ENCODE results near the gene UGT1A4.

Gene UGT1A4

GRCh38 chr2:233764761-233765160, 46.2 kb downstream of the UGT1A4 start:
- TF ChIP-seq TCF12 (IDR thresholded peaks at IDR 0.05; ENCODE audit: low read depth) (no peak), CREB1 (IDR thresholded peaks at IDR 0.05; ENCODE audit: low read depth) (no peak), RAD21 (IDR thresholded peaks at IDR 0.05; ENCODE audit: low read depth) (no peak)

GRCh38 chr2:233766416-233766815, 47.9 kb downstream of the UGT1A4 start:
- no peak for TF ChIP-seq CREB1 (IDR thresholded peaks at IDR 0.05; ENCODE audit: low read depth)
- no peak for TF ChIP-seq MAX (IDR thresholded peaks at IDR 0.05)
- TF ChIP-seq TAF1 (IDR thresholded peaks at IDR 0.05; ENCODE audit: low read depth) = no peak
- no peak for TF ChIP-seq EGR1 (IDR thresholded peaks at IDR 0.05)
- TF ChIP-seq USF1 (IDR thresholded peaks at IDR 0.05) = no peak
- no peak for TF ChIP-seq ZBTB7A (IDR thresholded peaks at IDR 0.05; ENCODE audit: low read depth)
- no peak for TF ChIP-seq NFIC (IDR thresholded peaks at IDR 0.05)
- no peak for TF ChIP-seq FOXM1 (IDR thresholded peaks at IDR 0.05; ENCODE audit: borderline replicate concordance, low read depth)
- no peak for TF ChIP-seq TEAD4 (IDR thresholded peaks at IDR 0.05)
- no peak for TF ChIP-seq RAD21 (IDR thresholded peaks at IDR 0.05; ENCODE audit: low read depth)
- TF ChIP-seq YY1 (IDR thresholded peaks at IDR 0.05; ENCODE audit: low read depth) = no peak
- no peak for TF ChIP-seq EP300 (IDR thresholded peaks at IDR 0.05; ENCODE audit: borderline replicate concordance)
- TF ChIP-seq CEBPB (IDR thresholded peaks at IDR 0.05) = no peak

- TF ChIP-seq RAD21 (IDR thresholded peaks at IDR 0.05; ENCODE audit: low read depth) = no peak
- TF ChIP-seq CREB1 (IDR thresholded peaks at IDR 0.05; ENCODE audit: low read depth) = no peak
- no peak for TF ChIP-seq MAX (IDR thresholded peaks at IDR 0.05)
- TF ChIP-seq CEBPB (IDR thresholded peaks at IDR 0.05) = no peak
- TF ChIP-seq EP300 (IDR thresholded peaks at IDR 0.05; ENCODE audit: borderline replicate concordance) = no peak
- TF ChIP-seq ZBTB7A (IDR thresholded peaks at IDR 0.05; ENCODE audit: low read depth) = no peak
- no peak for TF ChIP-seq TAF1 (IDR thresholded peaks at IDR 0.05; ENCODE audit: low read depth)
- TF ChIP-seq REST (IDR thresholded peaks at IDR 0.05; ENCODE audit: low read depth) = no peak
- no peak for TF ChIP-seq EGR1 (IDR thresholded peaks at IDR 0.05)
- TF ChIP-seq USF1 (IDR thresholded peaks at IDR 0.05) = no peak
- no peak for TF ChIP-seq YY1 (IDR thresholded peaks at IDR 0.05; ENCODE audit: low read depth)
- no peak for TF ChIP-seq FOXM1 (IDR thresholded peaks at IDR 0.05; ENCODE audit: borderline replicate concordance, low read depth)
- no peak for TF ChIP-seq TCF12 (IDR thresholded peaks at IDR 0.05; ENCODE audit: low read depth)
- TF ChIP-seq NFIC (IDR thresholded peaks at IDR 0.05) = no peak
- no peak for TF ChIP-seq TEAD4 (IDR thresholded peaks at IDR 0.05)
Observed at GRCh38 chr2:233768076-233768475, 49.5 kb downstream of the UGT1A4 start.

- TF ChIP-seq CEBPB (IDR thresholded peaks at IDR 0.05) (no peak), FOXM1 (IDR thresholded peaks at IDR 0.05; ENCODE audit: borderline replicate concordance, low read depth) (no peak), REST (IDR thresholded peaks at IDR 0.05; ENCODE audit: low read depth) (no peak), TAF1 (IDR thresholded peaks at IDR 0.05; ENCODE audit: low read depth) (no peak), TCF12 (IDR thresholded peaks at IDR 0.05; ENCODE audit: low read depth) (no peak), EGR1 (IDR thresholded peaks at IDR 0.05) (no peak), NFIC (IDR thresholded peaks at IDR 0.05) (no peak), RAD21 (IDR thresholded peaks at IDR 0.05; ENCODE audit: low read depth) (no peak), MAX (IDR thresholded peaks at IDR 0.05) (no peak), USF1 (IDR thresholded peaks at IDR 0.05) (no peak), ZBTB7A (IDR thresholded peaks at IDR 0.05; ENCODE audit: low read depth) (no peak), TEAD4 (IDR thresholded peaks at IDR 0.05) (no peak)
Observed at GRCh38 chr2:233769260-233769659, 50.7 kb downstream of the UGT1A4 start.

GRCh38 chr2:233772153-233772552, 53.6 kb downstream of the UGT1A4 start:
- TF ChIP-seq REST (IDR thresholded peaks at IDR 0.05; ENCODE audit: low read depth) (no peak), CREB1 (IDR thresholded peaks at IDR 0.05; ENCODE audit: low read depth) (no peak), EGR1 (IDR thresholded peaks at IDR 0.05) (no peak), ZBTB7A (IDR thresholded peaks at IDR 0.05; ENCODE audit: low read depth) (no peak), TEAD4 (IDR thresholded peaks at IDR 0.05) (no peak), NFIC (IDR thresholded peaks at IDR 0.05) (no peak), TCF12 (IDR thresholded peaks at IDR 0.05; ENCODE audit: low read depth) (no peak), YY1 (IDR thresholded peaks at IDR 0.05; ENCODE audit: low read depth) (no peak), USF1 (IDR thresholded peaks at IDR 0.05) (no peak), EP300 (IDR thresholded peaks at IDR 0.05; ENCODE audit: borderline replicate concordance) (no peak), RAD21 (IDR thresholded peaks at IDR 0.05; ENCODE audit: low read depth) (no peak)
